Kidney epithelial cell (primary cell): Measurements from ENCODE around the gene PACSIN1. TPM values are rescaled to one million over a fixed set of nuclear protein-coding genes. Genes with fewer than 3 reads are reported as not detected.

Experiments used
- DNase-seq: peaks from one replicate; pipeline ENCODE4 v3.0.0-alpha.2; 2010; ENCODE audit warnings: low read depth
- H3K27me3 ChIP-seq: 2 replicates; pipeline ENCODE4 v1.6.0; 2011; ENCODE audit warnings: low read length; ENCODE audit not compliant: control insufficient read depth, insufficient read depth
- H3K36me3 ChIP-seq: 2 replicates; pipeline ENCODE4 v1.5.1; 2011; ENCODE audit warnings: low read length; ENCODE audit not compliant: control insufficient read depth, insufficient read depth
- H3K4me3 ChIP-seq: 2 replicates; pipeline ENCODE4 v1.5.1; 2011; ENCODE audit warnings: low read depth, mild to moderate bottlenecking, control low read depth, low read length
- CTCF ChIP-seq: IDR thresholded peaks from 2 replicates; pipeline ENCODE4 v1.5.1; 2011; ENCODE audit warnings: mild to moderate bottlenecking, moderate library complexity, low read length, control low read depth, inconsistent platforms; ENCODE audit not compliant: insufficient read depth, poor library complexity, severe bottlenecking
- total RNA-seq: library from RNA; depleted of rRNA; stranded (reverse); fragments of >200 nt; gene quantifications from 2 replicates; pipeline ENCODE4 v1.2.3, GENCODE V29; 2015

Gene PACSIN1
- total RNA-seq, 1 donor from 2014 or later = 0.04 TPM

GRCh38 chr6:34451192-34451591, 14.7 kb upstream of the PACSIN1 start:
- TF ChIP-seq CTCF = no peak
- Histone ChIP-seq H3K27me3 (peaks cover 3% of the 10 kb centered on the region), H3K36me3 (no peaks in the 10 kb centered on the region), H3K4me3 (no peak overlapping the region)
- no peak for DNase-seq

- no peak for TF ChIP-seq CTCF
- peaks cover 2% of the 10 kb centered on the region for H3K27me3 ChIP-seq
- H3K36me3 ChIP-seq = no peaks in the 10 kb centered on the region
- H3K4me3 ChIP-seq = no peak overlapping the region
- no peak for DNase-seq
These were observed 10.0 kb upstream of the PACSIN1 start for GRCh38 chr6:34455831-34456230.

- TF ChIP-seq CTCF = no peak
- H3K4me3 ChIP-seq = no peak overlapping the region
- H3K27me3 ChIP-seq = peaks cover 2% of the 10 kb centered on the region
- DNase-seq = no peak
- H3K36me3 ChIP-seq = no peaks in the 10 kb centered on the region
These were observed 8.5 kb upstream of the PACSIN1 start for GRCh38 chr6:34457382-34457741.

- H3K27me3 ChIP-seq = peaks cover 2% of the 10 kb centered on the region
- no peak for DNase-seq
- no peak for TF ChIP-seq CTCF
- no peak overlapping the region for H3K4me3 ChIP-seq
- H3K36me3 ChIP-seq = no peaks in the 10 kb centered on the region
These were observed 7.8 kb upstream of the PACSIN1 start for GRCh38 chr6:34457742-34458735.

- Histone ChIP-seq H3K4me3 (no peak overlapping the region), H3K36me3 (no peaks in the 10 kb centered on the region), H3K27me3 (peaks cover 7% of the 10 kb centered on the region)
- peak; percentile 57 for TF ChIP-seq CTCF
- no peak for DNase-seq
These were observed 5.8 kb upstream of the PACSIN1 start for GRCh38 chr6:34459899-34460593.
